ENCODE results near the gene ARID4A.

Gene ARID4A

GRCh38 chr14:58292187-58292586 is 6.2 kb upstream of the ARID4A start:
- Histone ChIP-seq H3K27ac (ENCODE audit: low read depth, low read length, severe bottlenecking) (no peak overlapping the region), H3K4me1 (ENCODE audit: control insufficient read depth, insufficient read depth, low read length, poor library complexity, severe bottlenecking) (no peaks in the 10 kb centered on the region), H3K36me3 (ENCODE audit: control insufficient read depth, insufficient read depth, low read length) (peaks cover 81% of the 10 kb centered on the region), H3K4me3 (ENCODE audit: extremely low read depth, insufficient read depth, low read length, poor library complexity, severe bottlenecking) (no peak overlapping the region), H3K9me3 (ENCODE audit: control insufficient read depth, low read length) (no peaks in the 10 kb centered on the region)
- WGBS, 2 experiments (ENCODE audit: insufficient coverage in 2 of 2) = no CpG with 5 or more reads among the region's 3 CpGs

GRCh38 chr14:58294201-58294600 is 4.2 kb upstream of the ARID4A start:
- no peak overlapping the region for H3K27ac ChIP-seq (ENCODE audit: low read depth, low read length, severe bottlenecking)
- H3K4me1 ChIP-seq (ENCODE audit: control insufficient read depth, insufficient read depth, low read length, poor library complexity, severe bottlenecking) = no peaks in the 10 kb centered on the region
- H3K9me3 ChIP-seq (ENCODE audit: control insufficient read depth, low read length) = no peaks in the 10 kb centered on the region
- WGBS, 2 experiments (ENCODE audit: insufficient coverage in 2 of 2) = 97 to 99% methylated on average over 7 of the region's 7 CpGs
- H3K36me3 ChIP-seq (ENCODE audit: control insufficient read depth, insufficient read depth, low read length) = peaks cover 64% of the 10 kb centered on the region
- no peak overlapping the region for H3K4me3 ChIP-seq (ENCODE audit: extremely low read depth, insufficient read depth, low read length, poor library complexity, severe bottlenecking)

- Histone ChIP-seq H3K4me1 (ENCODE audit: control insufficient read depth, insufficient read depth, low read length, poor library complexity, severe bottlenecking) (no peaks in the 10 kb centered on the region), H3K9me3 (ENCODE audit: control insufficient read depth, low read length) (no peaks in the 10 kb centered on the region), H3K27ac (ENCODE audit: low read depth, low read length, severe bottlenecking) (no peak overlapping the region), H3K36me3 (ENCODE audit: control insufficient read depth, insufficient read depth, low read length) (peaks cover 43% of the 10 kb centered on the region), H3K4me3 (ENCODE audit: extremely low read depth, insufficient read depth, low read length, poor library complexity, severe bottlenecking) (peak overlapping the region; percentile 86)
- 7 to 40% methylated on average over 1 to 3 of the region's 3 CpGs for WGBS, 2 experiments (ENCODE audit: insufficient coverage in 2 of 2)
Observed at GRCh38 chr14:58296726-58297125, 1.6 kb upstream of the ARID4A start.

GRCh38 chr14:58297412-58297761 is 968 bp upstream of the ARID4A start:
- Histone ChIP-seq H3K9me3 (ENCODE audit: control insufficient read depth, low read length) (no peaks in the 10 kb centered on the region), H3K36me3 (ENCODE audit: control insufficient read depth, insufficient read depth, low read length) (peaks cover 40% of the 10 kb centered on the region), H3K4me1 (ENCODE audit: control insufficient read depth, insufficient read depth, low read length, poor library complexity, severe bottlenecking) (no peaks in the 10 kb centered on the region), H3K4me3 (ENCODE audit: extremely low read depth, insufficient read depth, low read length, poor library complexity, severe bottlenecking) (peak overlapping the region; percentile 86), H3K27ac (ENCODE audit: low read depth, low read length, severe bottlenecking) (peak overlapping the region; percentile 99)
- WGBS, 2 experiments (ENCODE audit: insufficient coverage in 2 of 2) = 0% methylated on average over 7 to 10 of the region's 10 CpGs

GRCh38 chr14:58297762-58298476 is 436 bp upstream of the ARID4A start:
- H3K36me3 ChIP-seq (ENCODE audit: control insufficient read depth, insufficient read depth, low read length) = peaks cover 39% of the 10 kb centered on the region
- H3K4me3 ChIP-seq (ENCODE audit: extremely low read depth, insufficient read depth, low read length, poor library complexity, severe bottlenecking) = peak overlapping the region; percentile 86
- WGBS, 2 experiments (ENCODE audit: insufficient coverage in 2 of 2) = 0% methylated on average over 29 to 32 of the region's 40 CpGs
- no peaks in the 10 kb centered on the region for H3K4me1 ChIP-seq (ENCODE audit: control insufficient read depth, insufficient read depth, low read length, poor library complexity, severe bottlenecking)
- H3K27ac ChIP-seq (ENCODE audit: low read depth, low read length, severe bottlenecking) = peak overlapping the region; percentile 99
- no peaks in the 10 kb centered on the region for H3K9me3 ChIP-seq (ENCODE audit: control insufficient read depth, low read length)

- Histone ChIP-seq H3K27ac (ENCODE audit: low read depth, low read length, severe bottlenecking) (peak overlapping the region; percentile 25), H3K4me1 (ENCODE audit: control insufficient read depth, insufficient read depth, low read length, poor library complexity, severe bottlenecking) (no peaks in the 10 kb centered on the region), H3K4me3 (ENCODE audit: extremely low read depth, insufficient read depth, low read length, poor library complexity, severe bottlenecking) (peak overlapping the region; percentile 86), H3K36me3 (ENCODE audit: control insufficient read depth, insufficient read depth, low read length) (peaks cover 30% of the 10 kb centered on the region), H3K9me3 (ENCODE audit: control insufficient read depth, low read length) (no peaks in the 10 kb centered on the region)
- WGBS, 2 experiments (ENCODE audit: insufficient coverage in 2 of 2) = 3 to 5% methylated on average over 37 to 44 of the region's 48 CpGs
Observed at GRCh38 chr14:58299401-58300330, 1.3 kb downstream of the ARID4A start.

GRCh38 chr14:58301416-58301815 is 3.1 kb downstream of the ARID4A start:
- Histone ChIP-seq H3K4me1 (ENCODE audit: control insufficient read depth, insufficient read depth, low read length, poor library complexity, severe bottlenecking) (no peaks in the 10 kb centered on the region), H3K9me3 (ENCODE audit: control insufficient read depth, low read length) (no peaks in the 10 kb centered on the region), H3K36me3 (ENCODE audit: control insufficient read depth, insufficient read depth, low read length) (peaks cover 22% of the 10 kb centered on the region), H3K27ac (ENCODE audit: low read depth, low read length, severe bottlenecking) (no peak overlapping the region), H3K4me3 (ENCODE audit: extremely low read depth, insufficient read depth, low read length, poor library complexity, severe bottlenecking) (no peak overlapping the region)
- 94% methylated on average over 3 of the region's 3 CpGs; no CpG with 5 or more reads in 1 of the 2 experiments for WGBS, 2 experiments (ENCODE audit: insufficient coverage in 2 of 2)

- peaks cover 36% of the 10 kb centered on the region for H3K36me3 ChIP-seq (ENCODE audit: control insufficient read depth, insufficient read depth, low read length)
- no peak overlapping the region for H3K4me3 ChIP-seq (ENCODE audit: extremely low read depth, insufficient read depth, low read length, poor library complexity, severe bottlenecking)
- no peak overlapping the region for H3K27ac ChIP-seq (ENCODE audit: low read depth, low read length, severe bottlenecking)
- WGBS, 2 experiments (ENCODE audit: insufficient coverage in 2 of 2) = 83% methylated on average over 2 of the region's 2 CpGs; no CpG with 5 or more reads in 1 of the 2 experiments
- no peaks in the 10 kb centered on the region for H3K9me3 ChIP-seq (ENCODE audit: control insufficient read depth, low read length)
- H3K4me1 ChIP-seq (ENCODE audit: control insufficient read depth, insufficient read depth, low read length, poor library complexity, severe bottlenecking) = no peaks in the 10 kb centered on the region
Observed at GRCh38 chr14:58305730-58306129, 7.4 kb downstream of the ARID4A start.

GRCh38 chr14:58307597-58308316 is 9.4 kb downstream of the ARID4A start:
- Histone ChIP-seq H3K4me3 (ENCODE audit: extremely low read depth, insufficient read depth, low read length, poor library complexity, severe bottlenecking) (no peak overlapping the region), H3K4me1 (ENCODE audit: control insufficient read depth, insufficient read depth, low read length, poor library complexity, severe bottlenecking) (no peaks in the 10 kb centered on the region), H3K27ac (ENCODE audit: low read depth, low read length, severe bottlenecking) (no peak overlapping the region), H3K36me3 (ENCODE audit: control insufficient read depth, insufficient read depth, low read length) (peaks cover 31% of the 10 kb centered on the region), H3K9me3 (ENCODE audit: control insufficient read depth, low read length) (no peaks in the 10 kb centered on the region)
- 100% methylated on average over 2 of the region's 8 CpGs; no CpG with 5 or more reads in 1 of the 2 experiments for WGBS, 2 experiments (ENCODE audit: insufficient coverage in 2 of 2)

GRCh38 chr14:58309086-58309485 is 10.7 kb downstream of the ARID4A start:
- Histone ChIP-seq H3K36me3 (ENCODE audit: control insufficient read depth, insufficient read depth, low read length) (peaks cover 29% of the 10 kb centered on the region), H3K9me3 (ENCODE audit: control insufficient read depth, low read length) (no peaks in the 10 kb centered on the region), H3K4me3 (ENCODE audit: extremely low read depth, insufficient read depth, low read length, poor library complexity, severe bottlenecking) (no peak overlapping the region), H3K27ac (ENCODE audit: low read depth, low read length, severe bottlenecking) (no peak overlapping the region), H3K4me1 (ENCODE audit: control insufficient read depth, insufficient read depth, low read length, poor library complexity, severe bottlenecking) (no peaks in the 10 kb centered on the region)
- 78 to 100% methylated on average over 1 of the region's 2 CpGs for WGBS, 2 experiments (ENCODE audit: insufficient coverage in 2 of 2)

All from mesodermal cell (in vitro differentiated cells).